GM19455 (cell line): ENCODE measurements around the gene SH3GL2.

Experiments
- ATAC-seq: cut with Tn5 transposase; IDR thresholded peaks from one replicate; pipeline ENCODE4 v1.9.1; 2021; ENCODE audit not compliant: unreplicated experiment

SH3GL2 gene

GRCh38 chr9:17578911-17579793 lies at the start of gene SH3GL2:
SH3GL2 (plus strand) TSS chr9:17579066.
- no peak for ATAC-seq

- peak; percentile 96 for ATAC-seq
Measured at GRCh38 chr9:17531642-17532254, 47.1 kb upstream of the SH3GL2 start.

GRCh38 chr9:17532461-17532860 lies 46.4 kb upstream of the SH3GL2 start:
- no peak for ATAC-seq

GRCh38 chr9:17535176-17535575 lies 43.7 kb upstream of the SH3GL2 start:
- no peak for ATAC-seq

- ATAC-seq, result no peak
Measured at GRCh38 chr9:17536027-17536426, 42.8 kb upstream of the SH3GL2 start.

- no peak for ATAC-seq
Measured at GRCh38 chr9:17551023-17551422, 27.8 kb upstream of the SH3GL2 start.

- no peak for ATAC-seq
Measured at GRCh38 chr9:17555362-17556054, 23.4 kb upstream of the SH3GL2 start.

- no peak for ATAC-seq
Measured at GRCh38 chr9:17556255-17556654, 22.6 kb upstream of the SH3GL2 start.

GRCh38 chr9:17556935-17557334 lies 21.9 kb upstream of the SH3GL2 start:
- ATAC-seq, result no peak

- ATAC-seq, result no peak
Measured at GRCh38 chr9:17571825-17572224, 7.0 kb upstream of the SH3GL2 start.

- no peak for ATAC-seq
Measured at GRCh38 chr9:17574342-17574741, 4.5 kb upstream of the SH3GL2 start.

GRCh38 chr9:17578577-17578910 lies 322 bp upstream of the SH3GL2 start:
- no peak for ATAC-seq

- no peak for ATAC-seq
Measured at GRCh38 chr9:17580119-17580518, 1.3 kb downstream of the SH3GL2 start.

- ATAC-seq, result no peak
Measured at GRCh38 chr9:17587113-17587512, 8.2 kb downstream of the SH3GL2 start.

GRCh38 chr9:17588395-17588794 lies 9.5 kb downstream of the SH3GL2 start:
- no peak for ATAC-seq

GRCh38 chr9:17588941-17589340 lies 10.1 kb downstream of the SH3GL2 start:
- ATAC-seq, result no peak

- ATAC-seq, result no peak
Measured at GRCh38 chr9:17589771-17590170, 10.9 kb downstream of the SH3GL2 start.

GRCh38 chr9:17594961-17595360 lies 16.1 kb downstream of the SH3GL2 start:
- ATAC-seq, result no peak

- ATAC-seq, result no peak
Measured at GRCh38 chr9:17597977-17598376, 19.1 kb downstream of the SH3GL2 start.

- ATAC-seq, result no peak
Measured at GRCh38 chr9:17600962-17601593, 22.2 kb downstream of the SH3GL2 start.

- no peak for ATAC-seq
Measured at GRCh38 chr9:17604556-17604955, 25.7 kb downstream of the SH3GL2 start.
